ENCODE measurements around the gene PRKCE. TPM values are rescaled to one million over a fixed set of nuclear protein-coding genes. Genes with fewer than 3 reads are reported as not detected.
A peak's percentile ranks its signal among the peaks of the same experiment; 100 is the strongest.

PRKCE gene
- total RNA-seq, 1 experiment from 2014 or later = 21.7 TPM

DNA sequence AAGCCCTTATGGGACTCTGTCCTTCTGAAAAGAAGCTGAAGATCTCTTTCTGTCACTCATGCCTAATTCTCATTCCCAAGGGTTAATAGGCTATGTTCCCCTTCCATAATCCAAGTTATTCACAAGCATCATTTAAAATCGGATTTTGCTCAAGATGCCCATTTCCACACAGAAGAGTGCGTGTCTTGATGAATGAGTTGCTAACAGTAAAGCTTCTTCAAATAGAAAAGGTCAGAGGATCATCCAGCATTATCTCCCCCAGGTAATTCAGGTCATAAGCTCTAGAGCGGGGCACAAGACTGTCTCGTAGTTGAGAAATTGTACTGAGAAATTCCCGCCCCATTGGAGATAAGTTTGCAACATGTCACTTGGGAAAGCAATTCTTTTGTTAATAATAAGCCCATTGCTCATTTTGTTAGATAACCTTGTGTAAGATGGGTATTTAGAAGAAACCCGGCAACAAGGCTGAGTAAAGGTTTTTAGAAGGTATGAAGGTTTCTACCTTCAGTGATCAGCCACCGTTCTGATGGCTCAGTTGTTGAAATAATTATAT is 355.1 kb downstream of the PRKCE start:
- Histone ChIP-seq H4K20me1 (ENCODE audit: insufficient read depth) (no peaks in the 10 kb centered on the region), H2AFZ (no peak overlapping the region), H3K4me1 (replicated peaks; ENCODE audit: insufficient read depth) (peaks cover 18% of the 10 kb centered on the region), H3K4me3 (no peak overlapping the region), H3K9me3 (ENCODE audit: insufficient read depth, low read depth) (no peaks in the 10 kb centered on the region), H3K27me3 (ENCODE audit: insufficient read depth, low read depth) (no peaks in the 10 kb centered on the region), H3F3A (ENCODE audit: insufficient read depth, low read depth) (peaks cover 9% of the 10 kb centered on the region; the same call in 1 of the 2 replicates), H3K9me2 (ENCODE audit: insufficient read depth) (no peaks in the 10 kb centered on the region), H3K36me3 (ENCODE audit: low read depth) (peaks cover 5% of the 10 kb centered on the region; the same call in 1 of the 2 replicates), H3K79me2 (ENCODE audit: low read depth) (no peaks in the 10 kb centered on the region), H3K27ac (no peak overlapping the region), H3K4me2 (no peak overlapping the region)
- no peak for DNase-seq
- intact Hi-C loops (cut with micrococcal nuclease; ENCODE audit: unreplicated experiment) = no loop called here
- no TSS peak for BruUV-seq (replicated peaks)
- CTCF ChIA-PET = interaction anchor here (0.6 kb wide), 1 partner anchor 13 kb away, joined by 5 read pairs; no protein-coding TSS in a partner anchor
- TF ChIP-seq, protein P1, sequence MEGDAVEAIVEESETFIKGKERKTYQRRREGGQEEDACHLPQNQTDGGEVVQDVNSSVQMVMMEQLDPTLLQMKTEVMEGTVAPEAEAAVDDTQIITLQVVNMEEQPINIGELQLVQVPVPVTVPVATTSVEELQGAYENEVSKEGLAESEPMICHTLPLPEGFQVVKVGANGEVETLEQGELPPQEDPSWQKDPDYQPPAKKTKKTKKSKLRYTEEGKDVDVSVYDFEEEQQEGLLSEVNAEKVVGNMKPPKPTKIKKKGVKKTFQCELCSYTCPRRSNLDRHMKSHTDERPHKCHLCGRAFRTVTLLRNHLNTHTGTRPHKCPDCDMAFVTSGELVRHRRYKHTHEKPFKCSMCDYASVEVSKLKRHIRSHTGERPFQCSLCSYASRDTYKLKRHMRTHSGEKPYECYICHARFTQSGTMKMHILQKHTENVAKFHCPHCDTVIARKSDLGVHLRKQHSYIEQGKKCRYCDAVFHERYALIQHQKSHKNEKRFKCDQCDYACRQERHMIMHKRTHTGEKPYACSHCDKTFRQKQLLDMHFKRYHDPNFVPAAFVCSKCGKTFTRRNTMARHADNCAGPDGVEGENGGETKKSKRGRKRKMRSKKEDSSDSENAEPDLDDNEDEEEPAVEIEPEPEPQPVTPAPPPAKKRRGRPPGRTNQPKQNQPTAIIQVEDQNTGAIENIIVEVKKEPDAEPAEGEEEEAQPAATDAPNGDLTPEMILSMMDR (conservative IDR thresholded peaks at IDR 0.05) = no peak
- TF ChIP-seq EZH2 (IDR thresholded peaks at IDR 0.05; ENCODE audit: low read depth) = no peak
- POLR2A ChIA-PET (ENCODE audit: unreplicated experiment) = no interaction called here

DNA sequence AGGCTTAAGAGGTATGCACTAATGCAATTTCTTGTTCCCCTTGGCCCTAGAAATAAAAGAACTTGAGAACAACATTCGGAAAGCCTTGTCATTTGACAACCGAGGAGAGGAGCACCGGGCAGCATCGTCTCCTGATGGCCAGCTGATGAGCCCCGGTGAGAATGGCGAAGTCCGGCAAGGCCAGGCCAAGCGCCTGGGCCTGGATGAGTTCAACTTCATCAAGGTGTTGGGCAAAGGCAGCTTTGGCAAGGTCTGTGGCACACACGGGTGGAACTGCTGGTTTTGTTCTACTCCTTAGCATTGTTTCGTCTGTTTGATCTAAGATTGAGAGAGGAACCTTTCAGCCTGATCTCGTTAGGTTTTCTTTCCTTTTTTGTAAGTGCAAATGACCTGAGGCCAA is 355.9 kb downstream of the PRKCE start:
- no peak for DNase-seq
- ChIA-PET POLR2A (ENCODE audit: unreplicated experiment) (no interaction called here), CTCF (no interaction called here)
- Histone ChIP-seq H3K9me3 (ENCODE audit: insufficient read depth, low read depth) (no peaks in the 10 kb centered on the region), H3F3A (ENCODE audit: insufficient read depth, low read depth) (peaks cover 9% of the 10 kb centered on the region; the same call in 1 of the 2 replicates), H3K4me2 (no peak overlapping the region), H3K27ac (no peak overlapping the region), H3K36me3 (ENCODE audit: low read depth) (no peaks in the 10 kb centered on the region; the same call in 1 of the 2 replicates), H3K4me1 (replicated peaks; ENCODE audit: insufficient read depth) (peaks cover 18% of the 10 kb centered on the region), H3K27me3 (ENCODE audit: insufficient read depth, low read depth) (no peaks in the 10 kb centered on the region), H3K79me2 (ENCODE audit: low read depth) (no peaks in the 10 kb centered on the region), H3K9me2 (ENCODE audit: insufficient read depth) (no peaks in the 10 kb centered on the region), H4K20me1 (ENCODE audit: insufficient read depth) (no peaks in the 10 kb centered on the region), H2AFZ (no peak overlapping the region), H3K4me3 (no peak overlapping the region)
- no peak for TF ChIP-seq EZH2 (IDR thresholded peaks at IDR 0.05; ENCODE audit: low read depth)
- TF ChIP-seq, protein P1 (conservative IDR thresholded peaks at IDR 0.05) = no peak
- BruUV-seq (replicated peaks) = no TSS peak
- intact Hi-C loops (cut with micrococcal nuclease; ENCODE audit: unreplicated experiment) = no loop called here

DNA sequence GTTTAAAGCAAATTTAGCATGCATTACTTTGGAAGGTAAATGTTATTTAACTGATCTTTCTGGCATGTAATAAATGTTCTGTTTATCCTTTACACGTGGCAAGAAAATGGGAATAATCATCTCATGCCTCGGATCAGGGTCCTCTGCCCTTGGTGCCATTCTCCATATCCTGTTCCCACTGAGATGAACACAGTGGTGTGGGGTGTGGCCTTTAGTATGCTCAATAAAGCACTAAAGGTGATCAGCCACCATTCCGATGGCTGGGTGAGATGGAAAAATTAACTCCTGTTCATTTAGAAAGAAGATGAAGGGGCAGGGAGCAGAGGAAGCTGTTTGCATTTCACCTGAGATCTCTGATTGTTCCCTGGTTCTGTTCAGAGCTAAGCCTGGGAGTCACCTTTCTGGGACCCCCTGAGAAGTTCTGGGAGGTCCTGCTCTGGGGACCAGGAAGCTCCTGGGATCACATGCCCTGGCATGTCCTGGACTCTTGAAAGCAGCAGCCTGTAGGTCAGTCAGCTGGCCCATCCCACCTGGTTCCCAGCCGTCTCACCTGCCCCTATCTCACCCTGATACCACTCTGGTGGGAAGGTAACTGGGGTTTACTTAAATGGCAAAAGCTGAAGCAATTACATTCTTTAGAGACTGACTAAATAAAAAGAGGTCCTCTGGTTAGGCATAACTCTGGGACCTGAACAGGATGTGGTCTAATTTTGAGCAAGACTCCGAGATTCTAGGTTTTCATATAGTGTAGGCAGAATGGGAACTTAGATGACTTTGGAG is 356.8 kb downstream of the PRKCE start:
- Histone ChIP-seq H3K27me3 (ENCODE audit: insufficient read depth, low read depth) (no peaks in the 10 kb centered on the region), H3K9me2 (ENCODE audit: insufficient read depth) (no peaks in the 10 kb centered on the region), H3K4me3 (no peak overlapping the region), H3F3A (ENCODE audit: insufficient read depth, low read depth) (peaks cover 9% of the 10 kb centered on the region; the same call in 1 of the 2 replicates), H3K79me2 (ENCODE audit: low read depth) (no peaks in the 10 kb centered on the region), H2AFZ (no peak overlapping the region), H3K9me3 (ENCODE audit: insufficient read depth, low read depth) (no peaks in the 10 kb centered on the region), H4K20me1 (ENCODE audit: insufficient read depth) (no peaks in the 10 kb centered on the region), H3K36me3 (ENCODE audit: low read depth) (no peaks in the 10 kb centered on the region; the same call in 1 of the 2 replicates), H3K27ac (peak overlapping the region; percentile 40), H3K4me1 (replicated peaks; ENCODE audit: insufficient read depth) (peaks cover 18% of the 10 kb centered on the region), H3K4me2 (no peak overlapping the region; the same call in 1 of the 2 replicates)
- TF ChIP-seq EZH2 (IDR thresholded peaks at IDR 0.05; ENCODE audit: low read depth) = no peak
- TF ChIP-seq, protein P1 (conservative IDR thresholded peaks at IDR 0.05) = no peak
- intact Hi-C loops (cut with micrococcal nuclease; ENCODE audit: unreplicated experiment) = no loop called here
- DNase-seq = peak in 1 of 2 experiments; percentile 68
- BruUV-seq (replicated peaks) = no TSS peak
- ChIA-PET CTCF (no interaction called here), POLR2A (ENCODE audit: unreplicated experiment) (no interaction called here)
